ENCODE results near the gene C2orf49.
A peak's percentile ranks its signal among the peaks of the same experiment; 100 is the strongest.

The C2orf49 gene

GRCh38 chr2:105337122-105338019 is at the start of gene C2orf49:
Gene C2orf49 (plus strand): TSS chr2:105337540. CDS start chr2:105337588, 48 bp downstream.
- peak; percentile 55 to 56 for DNase-seq

DNA sequence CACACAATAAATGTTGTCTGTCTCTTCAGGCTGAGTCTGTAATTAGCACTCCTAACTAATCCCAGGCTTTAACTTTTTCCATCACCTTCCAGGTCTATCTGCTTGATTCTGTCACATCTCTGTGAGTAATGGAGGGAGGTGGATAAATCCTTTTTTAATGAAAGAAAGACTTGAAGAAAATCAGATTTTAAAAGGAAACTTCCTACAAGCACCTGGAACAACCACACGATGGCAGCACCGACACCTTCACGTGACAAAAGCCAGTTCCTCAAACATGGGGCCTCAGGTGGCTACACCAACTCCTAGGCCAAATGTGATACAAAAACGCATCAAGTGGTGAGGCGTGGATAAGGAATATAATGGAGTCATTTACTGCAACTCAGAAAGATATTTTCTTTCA is 49.6 kb upstream of the C2orf49 start:
- no peak for DNase-seq

GRCh38 chr2:105288133-105288532 is 49.2 kb upstream of the C2orf49 start:
- no peak for DNase-seq

DNA sequence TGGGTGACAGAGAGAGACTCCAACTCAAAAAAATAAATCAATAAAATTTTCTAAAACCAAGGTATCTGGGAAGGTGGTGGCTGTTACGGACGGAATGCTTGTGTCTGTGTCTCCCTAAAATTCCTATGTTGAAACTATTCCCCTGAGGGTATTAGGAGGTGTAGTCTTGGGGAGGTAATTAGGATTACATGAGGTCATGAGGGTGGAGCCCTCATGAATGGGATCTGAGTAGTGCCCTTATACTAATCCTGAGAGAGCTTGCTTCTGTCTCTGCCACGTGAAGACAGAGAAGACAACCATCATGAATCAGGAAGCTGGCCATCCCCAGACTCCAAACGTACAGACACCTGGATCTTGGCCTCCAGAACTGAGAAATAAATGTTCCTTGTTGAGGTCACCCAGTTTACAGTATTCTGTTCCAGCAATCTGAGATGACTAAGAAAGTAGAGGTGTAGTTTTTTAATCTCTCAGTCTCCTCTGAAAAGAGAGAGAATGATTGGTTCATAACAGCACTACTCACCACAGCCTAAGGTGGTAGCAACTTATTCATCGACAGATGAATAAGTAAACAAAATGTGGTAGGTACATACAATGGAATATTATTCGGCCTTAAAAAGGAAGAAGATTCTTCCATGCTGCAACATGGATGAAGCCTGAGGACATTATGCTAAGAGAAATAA is 46.2 kb upstream of the C2orf49 start:
- DNase-seq, result no peak

DNA sequence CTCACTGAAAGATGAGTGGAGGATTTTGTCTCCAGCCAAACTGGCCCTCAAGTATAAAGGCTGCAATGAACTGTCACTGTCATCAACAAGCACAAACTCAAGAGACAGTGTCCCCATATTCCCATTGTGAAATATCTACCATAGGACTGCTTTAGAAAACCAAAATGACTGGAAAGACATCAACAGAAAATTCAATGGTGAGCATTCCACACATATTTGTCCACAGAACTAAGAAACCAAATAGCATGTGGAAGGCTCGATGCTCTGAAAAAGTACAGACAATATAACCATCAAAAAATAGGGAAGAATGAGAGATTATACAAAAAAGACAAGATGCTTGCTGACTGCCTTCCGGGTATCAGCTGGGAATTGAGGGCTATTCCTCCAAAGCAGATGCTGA is 45.4 kb upstream of the C2orf49 start:
- no peak for DNase-seq

DNA sequence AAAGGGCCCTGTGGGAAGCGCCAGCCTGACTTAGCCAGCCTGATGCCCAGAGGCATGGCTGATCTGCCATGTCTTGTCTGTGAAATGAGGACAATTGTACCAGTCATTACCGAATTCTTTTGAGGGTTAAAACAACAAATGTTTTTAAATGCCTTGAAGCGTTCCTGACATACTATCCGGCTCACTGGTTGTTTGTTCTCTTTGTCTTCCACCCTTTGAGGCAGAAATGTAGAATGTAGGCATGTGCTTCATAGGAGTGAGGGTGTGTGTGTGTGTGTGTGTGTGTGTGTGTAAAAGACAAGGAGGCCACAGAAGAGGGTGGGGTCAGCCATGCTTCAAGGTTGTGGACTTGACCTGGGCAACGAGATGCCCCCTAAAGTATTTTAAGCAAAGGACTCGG is 43.3 kb upstream of the C2orf49 start:
- DNase-seq, result no peak

DNA sequence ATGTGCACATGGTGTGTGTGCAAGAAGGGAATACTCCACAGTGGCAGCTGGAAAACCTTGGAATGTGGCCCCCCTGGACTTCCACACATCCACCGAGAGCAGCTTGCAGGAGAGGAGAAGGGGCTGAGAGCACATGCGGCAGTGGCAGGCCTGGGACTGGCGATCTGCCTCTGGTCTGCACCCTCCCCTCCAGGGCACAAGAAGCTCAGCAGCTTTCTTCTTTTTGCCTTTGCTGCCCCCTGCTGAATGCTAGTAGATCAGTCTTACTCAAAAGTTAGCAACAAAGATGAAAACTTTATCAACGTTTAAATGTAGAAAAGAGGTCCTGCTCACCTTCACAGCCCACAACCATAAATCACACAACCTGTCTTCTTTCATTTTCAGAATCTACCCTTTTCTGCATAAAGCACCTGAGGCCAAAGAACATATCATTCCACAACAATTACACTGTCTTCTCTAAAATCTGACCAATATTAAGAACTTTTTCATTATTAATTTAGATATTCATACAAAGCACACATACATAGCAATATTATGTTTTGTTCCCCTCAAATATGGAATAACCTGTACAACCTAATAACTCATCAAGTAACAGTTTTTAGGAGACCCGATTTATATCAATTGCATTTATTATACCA is 42.4 kb upstream of the C2orf49 start:
- DNase-seq, result no peak

GRCh38 chr2:105296017-105296611 is 41.2 kb upstream of the C2orf49 start:
- no peak for DNase-seq

DNA sequence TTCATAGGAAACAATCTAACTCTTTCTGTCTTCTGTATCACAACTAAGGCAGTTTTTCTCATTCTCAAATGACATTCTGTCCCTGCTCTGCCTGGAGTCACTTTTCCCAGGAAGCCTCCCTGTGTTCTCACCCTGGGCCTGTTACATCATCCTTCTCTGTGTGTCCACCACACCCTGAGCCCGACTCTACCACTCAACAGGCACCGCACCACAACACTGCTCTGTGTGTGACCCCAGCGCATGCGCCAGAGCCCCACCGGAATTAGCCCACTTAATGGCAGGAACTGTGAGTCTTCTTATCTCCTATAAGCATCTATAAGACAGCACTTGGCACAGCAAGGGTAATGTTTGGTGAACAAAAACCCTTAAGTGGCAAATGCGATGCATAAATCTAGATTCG is 40.1 kb upstream of the C2orf49 start:
- no peak for DNase-seq

GRCh38 chr2:105298017-105298416 is 39.3 kb upstream of the C2orf49 start:
- DNase-seq, result no peak

DNA sequence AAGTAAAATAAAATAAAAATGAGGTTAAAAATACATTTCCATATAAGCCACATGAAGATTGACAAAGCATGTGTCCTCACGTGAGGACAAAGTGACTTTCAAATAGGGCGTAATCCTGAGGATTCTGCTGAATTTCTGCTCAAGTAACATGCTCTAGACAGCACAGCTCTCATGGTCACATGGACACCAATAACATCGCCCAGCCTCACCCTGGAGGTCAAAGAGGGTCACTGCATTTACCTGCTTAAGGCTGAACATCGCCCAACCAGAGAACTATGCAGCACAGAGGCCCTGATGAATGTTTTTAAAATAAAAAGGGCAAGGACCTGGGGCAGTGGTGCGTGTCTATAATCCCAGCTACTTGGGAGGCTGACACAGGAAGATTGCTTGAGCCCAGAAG is 38.0 kb upstream of the C2orf49 start:
- no peak for DNase-seq

DNA sequence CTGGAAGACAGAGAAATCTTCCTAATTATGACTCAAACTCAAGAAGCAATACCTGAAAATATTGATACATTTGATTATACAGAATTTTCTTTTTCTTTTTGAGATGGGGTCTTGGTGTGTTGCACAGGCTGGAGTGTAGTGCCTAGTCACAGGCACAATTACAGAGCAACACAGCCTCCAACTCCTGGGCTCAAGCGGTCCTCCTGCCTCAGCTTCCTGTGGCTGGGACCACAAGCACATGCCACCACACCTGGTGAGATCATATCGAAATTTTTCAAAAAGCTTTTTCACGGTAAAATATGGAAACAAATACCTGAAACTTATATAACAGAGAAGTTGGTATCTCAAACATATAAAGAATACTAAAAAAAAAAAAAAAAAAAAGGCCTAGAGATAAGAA is 35.7 kb upstream of the C2orf49 start:
- no peak for DNase-seq

GRCh38 chr2:105307146-105307545 is 30.2 kb upstream of the C2orf49 start:
- DNase-seq, result no peak

GRCh38 chr2:105307550-105307949 is 29.8 kb upstream of the C2orf49 start:
- DNase-seq, result no peak

- no peak for DNase-seq
Observed at GRCh38 chr2:105307962-105308361, 29.4 kb upstream of the C2orf49 start.

GRCh38 chr2:105308382-105309146 is 28.8 kb upstream of the C2orf49 start:
- no peak for DNase-seq

DNA sequence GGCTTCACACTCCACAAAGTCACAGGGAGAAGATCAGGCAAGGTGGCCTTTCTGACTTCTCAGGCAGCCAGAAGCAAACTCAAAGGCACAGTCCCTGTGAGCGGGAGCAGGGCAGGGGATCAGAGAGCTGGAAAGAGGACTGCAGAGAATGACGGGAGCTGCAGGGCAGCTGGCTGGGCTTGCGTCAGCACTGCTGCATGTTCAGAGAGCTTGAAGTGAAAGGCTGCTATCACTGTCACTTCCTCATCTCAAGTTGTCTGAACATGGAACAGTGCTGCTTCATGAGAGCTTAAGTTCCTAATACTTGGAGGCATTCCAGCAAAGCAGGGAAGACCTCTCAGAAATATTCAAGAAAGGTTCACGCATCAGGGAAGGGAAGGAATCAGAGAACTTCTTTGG is 28.2 kb upstream of the C2orf49 start:
- no peak for DNase-seq

DNA sequence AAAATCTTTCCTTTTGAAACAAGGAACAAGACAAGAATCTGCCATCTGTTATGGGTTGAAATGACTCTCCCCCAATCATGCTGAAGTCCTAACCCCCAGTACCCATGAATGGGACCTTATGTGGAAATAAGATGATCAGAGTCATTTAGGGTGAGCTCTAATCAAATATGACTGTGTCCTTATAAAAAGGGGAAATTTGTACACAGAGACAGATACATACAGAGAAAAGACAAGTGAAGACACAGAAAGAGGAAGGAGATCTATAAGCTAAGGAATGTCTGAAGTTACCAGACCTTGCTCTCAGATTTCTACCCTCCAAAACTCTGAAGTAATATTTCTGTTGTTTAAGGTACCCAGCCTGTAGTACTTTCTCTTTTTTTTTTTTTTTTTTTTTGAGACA is 23.5 kb upstream of the C2orf49 start:
- no peak for DNase-seq

DNA sequence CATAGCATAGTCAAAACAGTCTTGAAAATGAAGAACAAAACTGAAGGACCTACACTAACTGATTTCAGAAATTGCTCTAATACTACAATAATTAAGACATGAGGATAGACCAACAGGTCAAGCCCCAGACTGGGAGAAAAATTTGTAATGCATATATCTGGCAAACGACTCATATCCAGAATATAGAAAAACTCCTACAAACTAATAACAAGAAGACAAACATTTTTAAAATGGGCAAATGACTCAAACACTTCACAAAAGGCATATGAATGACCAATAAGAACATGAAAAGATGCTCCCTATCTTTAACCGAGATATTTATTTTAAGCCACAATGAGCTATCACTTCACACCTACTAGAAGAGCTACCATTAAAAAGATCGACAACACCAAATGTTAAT is 22.0 kb upstream of the C2orf49 start:
- DNase-seq, result no peak

DNA sequence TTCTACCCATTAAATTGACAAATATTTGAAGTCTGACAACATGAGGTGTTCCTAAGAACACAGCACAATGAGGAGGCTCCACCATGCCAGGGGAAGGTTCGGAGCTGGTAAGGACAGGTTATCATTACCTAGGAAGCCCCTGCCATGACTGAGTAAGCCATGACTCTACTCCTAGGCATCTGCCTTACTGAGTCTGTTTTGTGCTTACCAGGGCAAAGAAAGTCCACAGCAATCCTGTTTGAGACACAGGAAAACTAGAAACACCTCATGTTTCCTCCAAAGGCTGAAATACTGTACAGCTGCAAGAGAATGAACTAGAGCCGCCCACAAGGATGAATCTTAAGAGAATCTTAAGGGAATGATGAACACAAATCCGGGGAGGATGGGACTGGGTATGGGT is 19.4 kb upstream of the C2orf49 start:
- DNase-seq, result no peak

DNA sequence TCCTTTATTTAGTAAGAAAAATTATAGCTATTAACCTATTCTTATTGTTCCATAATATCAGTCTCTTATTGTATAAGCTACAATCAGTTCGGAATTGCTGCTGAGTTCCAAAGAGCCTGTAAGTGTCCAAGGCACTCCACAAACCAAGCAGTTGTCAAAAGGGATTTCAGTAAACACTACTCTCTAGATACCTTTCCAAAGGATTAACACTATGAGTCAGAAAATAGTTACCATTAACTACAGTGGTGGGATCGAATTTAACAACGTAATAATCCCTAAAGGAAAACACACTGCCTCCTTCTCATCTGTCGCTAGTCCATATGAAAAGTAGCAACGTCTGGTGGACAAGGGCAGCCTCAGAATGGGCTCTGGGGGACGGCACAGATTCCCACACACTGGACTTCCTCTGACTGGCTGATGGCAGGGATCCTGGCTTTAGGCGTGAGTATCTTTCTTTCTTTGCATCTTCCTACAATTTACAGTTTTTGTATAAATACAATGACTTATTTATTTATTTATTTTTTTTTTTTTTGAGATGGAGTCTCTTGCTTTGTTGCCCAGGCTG is 16.6 kb upstream of the C2orf49 start:
- DNase-seq, result no peak

Data from NCI-H187 (cell line).